Stimulated activated CD4-positive, alpha-beta T cell treated with anti-CD3 and anti-CD28 coated beads, Interleukin-2, amount 100 ng/mL, for 4 hours (primary cell): ENCODE data around the gene DUOXA1.

Source experiments
- DNase-seq: peaks from one replicate; pipeline ENCODE4 v3.0.0-alpha.2; 2020; ENCODE audit warnings: low read depth

DUOXA1 gene

DNA sequence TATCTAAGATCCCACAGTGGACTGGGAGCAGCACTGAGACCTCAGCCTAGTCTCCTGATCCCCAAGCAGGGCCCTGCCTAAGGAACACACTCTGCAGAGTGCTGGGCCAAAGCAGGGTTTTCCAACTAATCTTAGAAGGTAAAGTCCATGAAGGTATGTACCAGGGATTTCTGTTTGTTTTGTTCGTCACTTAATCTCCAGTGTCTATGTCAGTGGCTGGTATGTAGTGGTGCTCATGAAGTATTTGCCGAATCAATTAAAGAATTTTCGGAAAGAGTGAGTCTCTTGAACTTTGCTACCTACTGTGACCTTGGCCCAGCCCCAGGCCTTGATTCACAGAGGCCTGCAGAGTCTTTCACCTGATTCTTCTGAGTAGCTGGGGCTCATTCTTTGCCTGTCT is 1.8 kb upstream of the DUOXA1 start:
- DNase-seq, result no peak

DNA sequence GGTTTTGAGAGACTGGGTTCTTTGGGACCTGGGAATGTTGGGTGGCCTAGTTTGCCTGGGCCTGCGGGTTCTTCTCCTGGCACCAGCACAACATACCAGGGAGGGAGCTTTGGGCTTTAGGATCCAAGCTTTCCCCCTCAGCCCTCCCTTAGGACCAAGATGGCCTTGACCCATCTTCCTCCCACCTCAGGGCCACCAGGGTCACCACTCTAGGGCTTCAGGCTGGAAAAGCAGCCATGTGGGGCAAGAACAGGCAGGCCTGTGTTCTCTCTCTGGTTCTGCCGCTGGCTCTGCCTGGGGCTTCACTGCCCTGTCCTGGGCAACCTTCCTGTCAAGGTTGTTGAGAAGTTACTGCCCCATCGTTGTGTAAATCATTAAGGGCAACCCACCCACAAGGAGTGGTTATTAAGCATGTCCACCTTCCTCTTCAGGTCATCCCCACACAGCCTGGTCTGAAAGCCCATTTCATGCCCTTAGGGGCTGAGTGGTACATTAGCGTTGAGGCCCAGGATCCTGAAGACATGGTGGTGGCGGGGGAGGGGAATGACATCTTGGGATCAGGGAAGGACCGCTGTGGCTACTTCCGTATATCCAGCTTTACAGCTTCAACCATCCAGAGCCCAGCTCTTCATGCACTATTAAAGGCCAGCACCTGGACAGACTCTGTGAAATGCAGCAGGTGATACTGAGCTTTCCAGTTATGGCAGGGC is 767 bp upstream of the DUOXA1 start:
- no peak for DNase-seq

DNA sequence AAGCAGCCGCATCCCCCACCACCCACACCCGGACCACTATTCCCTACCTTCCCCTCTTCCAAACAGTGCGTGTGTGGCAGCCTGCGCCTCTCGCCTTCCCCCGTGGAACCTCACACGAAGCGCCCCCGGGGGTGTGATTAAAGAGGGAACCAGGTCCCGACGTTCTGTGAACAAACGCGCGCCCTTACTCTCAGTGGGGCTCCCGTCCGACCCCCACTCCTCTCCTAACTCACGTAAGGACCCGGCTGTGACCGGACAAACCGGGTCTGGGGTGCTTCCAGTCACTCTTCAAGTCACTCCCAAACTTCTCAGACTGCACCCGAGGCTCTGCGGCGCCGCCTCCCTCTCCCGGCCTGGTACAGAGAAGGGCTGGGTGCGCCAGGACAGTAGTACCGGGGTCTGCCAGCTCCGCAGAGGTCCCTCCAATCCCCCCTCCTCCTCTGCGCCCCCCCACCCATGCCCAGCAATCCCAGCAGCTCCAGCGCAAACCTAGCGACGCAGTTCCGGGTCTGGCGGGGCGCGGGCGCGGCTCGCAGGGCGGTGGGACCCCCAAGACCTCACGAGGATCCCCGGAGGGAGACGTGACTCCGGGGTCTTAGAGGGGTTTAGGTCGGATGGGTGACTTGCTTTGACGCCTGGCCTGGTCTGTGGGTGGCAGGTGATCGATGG is 574 bp downstream of the DUOXA1 start:
- DNase-seq, result no peak

DNA sequence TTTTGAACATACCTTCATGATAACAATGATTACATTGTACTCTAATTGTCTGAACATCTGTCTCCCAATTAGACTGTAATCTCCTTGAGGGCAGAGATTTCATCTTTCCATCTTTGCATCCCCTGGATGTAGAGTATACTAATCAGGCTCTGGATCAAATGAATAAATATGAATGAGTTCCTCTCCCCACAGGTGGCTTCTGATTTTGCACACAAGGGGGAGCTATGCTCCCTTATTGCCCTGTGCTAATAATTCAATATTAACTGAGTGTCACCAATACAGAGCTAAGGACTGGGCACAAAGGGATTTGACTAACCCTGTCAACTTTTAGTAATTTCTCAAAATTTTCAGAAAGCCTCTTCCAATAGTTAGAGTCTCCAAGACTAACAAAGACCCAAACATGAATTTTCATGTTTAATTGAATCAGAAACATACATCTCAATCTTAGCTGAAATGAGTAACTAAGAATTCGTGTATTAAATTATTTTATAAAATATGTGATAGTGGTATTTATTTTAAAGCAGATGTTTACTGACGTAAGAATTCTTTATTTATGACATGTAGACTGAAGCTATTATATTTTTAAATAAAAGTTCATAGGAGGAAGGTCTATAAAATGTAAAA is 3.0 kb downstream of the DUOXA1 start:
- DNase-seq, result peak; percentile 33

DNA sequence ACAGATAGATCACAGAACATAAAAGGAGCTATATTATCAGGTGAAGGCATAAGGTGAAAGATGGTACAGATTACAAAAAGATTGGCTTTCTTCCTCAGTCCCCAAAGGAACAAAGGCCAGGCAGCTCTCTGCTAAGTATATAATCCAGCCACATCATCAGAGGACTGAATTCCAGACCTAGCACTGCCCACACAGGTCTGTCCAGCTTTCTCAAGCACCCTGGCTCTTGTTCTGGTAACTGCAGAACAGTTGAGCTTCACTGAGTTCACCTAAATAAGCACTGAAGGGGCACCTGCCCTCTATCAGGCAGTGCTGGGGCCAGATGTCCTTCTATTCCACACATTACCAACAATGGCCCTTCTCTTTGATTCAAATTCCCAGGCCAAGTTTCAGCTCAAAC is 6.3 kb downstream of the DUOXA1 start:
- DNase-seq, result no peak

DNA sequence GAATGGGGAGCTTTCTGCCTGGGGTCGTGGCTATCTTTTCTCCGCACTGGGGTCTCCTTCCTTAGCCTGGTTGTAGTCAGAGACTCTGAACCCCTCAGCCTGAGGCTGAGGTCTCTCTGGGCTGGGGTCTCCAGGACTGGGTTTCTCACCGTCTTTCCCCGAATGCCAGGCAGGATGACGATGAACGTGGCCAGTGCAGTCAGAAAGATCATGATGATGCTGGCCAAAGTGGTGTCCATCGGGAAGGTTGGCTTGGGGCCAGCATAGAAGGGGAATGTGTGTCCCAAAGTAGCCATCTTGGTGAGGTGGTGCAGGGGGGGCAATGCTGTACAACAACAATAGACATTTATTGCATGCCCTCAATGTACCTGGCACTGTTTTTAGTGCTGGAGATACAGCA is 7.0 kb downstream of the DUOXA1 start:
- no peak for DNase-seq

DNA sequence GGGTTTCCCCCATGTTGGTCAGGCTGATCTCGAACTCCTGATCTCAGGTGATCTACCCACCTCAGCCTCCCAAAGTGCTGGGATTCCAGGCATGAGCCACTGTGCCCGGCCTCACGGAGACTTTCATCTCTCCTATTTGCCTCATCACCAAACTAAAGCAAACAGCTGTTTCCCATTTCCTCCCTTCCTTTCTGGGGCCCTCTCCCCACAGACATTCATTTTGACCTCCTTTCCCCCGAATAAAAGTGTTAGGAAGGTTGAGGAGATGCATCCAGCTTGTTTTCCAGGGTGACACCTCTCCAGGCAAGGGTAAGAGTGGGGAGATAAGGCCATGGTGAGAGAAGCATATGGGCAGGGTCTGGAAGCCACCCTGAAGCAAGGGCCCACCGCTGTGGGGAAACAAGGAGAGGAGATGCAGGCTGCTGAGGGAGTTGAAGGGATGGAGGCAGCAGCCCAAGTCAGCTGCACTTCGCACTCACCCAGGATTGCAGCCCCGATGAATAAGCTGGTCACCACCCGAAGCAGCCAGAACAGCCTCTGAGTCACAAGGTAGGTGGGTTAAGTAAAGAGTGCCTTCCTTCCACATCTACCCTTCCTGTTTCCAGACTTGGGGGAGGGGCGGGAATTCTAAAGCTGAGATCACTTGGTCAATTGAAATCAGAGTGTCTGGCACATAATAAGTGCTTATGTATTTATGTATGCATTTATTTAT is 7.8 kb downstream of the DUOXA1 start:
- no peak for DNase-seq

DNA sequence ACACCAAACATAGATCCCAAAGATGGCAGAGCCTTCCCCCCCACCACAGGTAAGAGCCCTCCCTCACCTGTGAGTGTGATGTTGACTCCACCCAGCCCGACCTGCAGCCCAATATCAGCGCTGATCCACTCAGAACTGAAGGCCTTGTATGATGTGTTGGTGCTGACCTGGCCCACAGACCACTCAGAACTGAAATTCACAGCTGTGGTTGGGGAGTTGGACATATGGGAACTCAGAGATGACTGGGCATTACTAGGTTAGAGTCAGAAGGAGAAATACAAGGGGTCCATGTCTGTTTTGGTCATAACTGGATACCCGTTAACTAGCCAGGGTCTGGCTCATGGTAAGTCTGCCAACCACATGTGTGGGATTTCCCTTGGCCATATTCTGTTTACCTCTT is 8.7 kb downstream of the DUOXA1 start:
- no peak for DNase-seq

DNA sequence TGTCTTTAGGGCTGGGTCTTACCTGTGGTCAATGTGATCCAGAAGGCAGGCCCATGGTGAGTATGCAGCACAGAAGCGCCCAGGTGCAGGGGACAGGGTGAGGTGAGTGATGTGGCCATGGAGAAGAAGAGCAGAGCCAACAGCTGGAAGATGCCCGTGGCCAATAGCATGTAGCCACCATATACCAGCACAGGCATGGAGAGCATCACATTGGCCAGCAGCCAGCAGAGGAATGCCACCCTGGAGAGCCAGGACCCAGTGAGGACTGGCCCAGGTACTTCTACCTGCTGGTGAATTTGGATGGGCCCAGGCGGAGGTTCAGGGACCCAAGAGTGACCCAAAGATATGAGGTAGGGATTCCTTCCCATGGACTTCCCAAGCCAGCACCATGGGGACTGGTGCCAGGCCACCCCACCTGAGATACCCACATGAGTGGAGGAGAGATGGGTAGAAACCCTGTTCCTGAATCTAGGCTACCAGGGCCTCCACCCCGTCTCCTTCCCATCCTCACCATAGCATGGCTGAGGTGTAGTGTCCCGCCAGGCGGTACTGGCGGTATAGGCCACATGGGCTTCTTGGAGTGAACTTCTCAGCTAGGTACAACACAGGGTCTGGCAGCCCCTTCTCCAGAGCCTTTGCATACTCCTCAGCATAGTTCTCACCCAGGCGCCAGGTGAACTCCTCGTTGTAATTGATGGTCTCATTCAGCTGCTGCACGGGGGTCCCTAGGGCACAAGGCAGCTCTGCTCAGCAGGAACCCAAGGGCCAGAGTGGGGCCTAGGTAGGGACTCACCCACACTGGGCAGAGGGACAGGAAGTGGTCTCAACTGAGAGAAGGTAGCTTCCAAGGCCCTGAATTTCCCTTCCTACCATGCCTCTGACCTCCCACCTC is 9.4 kb downstream of the DUOXA1 start:
- DNase-seq, result no peak

DNA sequence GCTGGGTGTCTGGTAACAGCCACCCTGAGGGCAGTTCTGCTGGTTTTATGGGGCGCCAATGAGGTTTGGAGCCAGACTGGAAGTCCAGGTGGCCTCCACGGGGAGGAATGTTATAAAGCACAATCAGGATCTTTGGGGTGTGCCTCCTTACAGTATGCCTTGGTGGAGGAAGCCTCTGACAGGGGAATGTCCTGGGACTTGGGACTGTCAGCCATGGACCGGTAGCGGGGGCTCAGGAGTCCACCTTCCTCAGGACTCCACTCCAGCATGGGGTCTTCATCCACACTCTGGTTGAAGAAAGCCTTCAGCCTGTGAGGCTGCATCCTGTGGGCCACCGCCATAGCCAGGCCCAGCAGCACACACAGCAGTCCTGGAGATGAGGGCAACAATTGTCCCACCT is 10.7 kb downstream of the DUOXA1 start:
- no peak for DNase-seq

DNA sequence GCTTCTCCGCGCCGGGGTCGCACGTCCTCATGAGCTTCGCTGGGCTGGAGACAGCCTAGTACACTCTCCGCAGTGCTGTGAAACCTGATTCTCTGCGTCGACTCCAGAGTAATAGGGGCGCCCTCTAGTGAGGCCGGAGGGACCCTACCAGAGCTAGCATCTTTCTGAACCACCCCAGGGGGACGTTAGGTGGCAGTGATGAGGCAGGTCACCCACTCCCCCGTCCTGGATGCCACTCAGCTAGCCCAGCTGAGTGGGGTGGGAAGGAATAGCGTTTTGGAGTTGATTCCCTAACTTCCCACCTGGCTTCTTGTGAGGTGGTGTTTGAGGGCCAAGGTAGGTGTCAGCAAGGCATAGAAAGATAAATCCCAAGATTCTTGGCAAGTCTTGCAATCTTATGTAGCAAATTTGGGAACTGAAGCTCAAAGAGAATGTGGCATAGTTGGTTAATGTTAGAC is 11.5 kb downstream of the DUOXA1 start:
- DNase-seq, result peak; percentile 82

DNA sequence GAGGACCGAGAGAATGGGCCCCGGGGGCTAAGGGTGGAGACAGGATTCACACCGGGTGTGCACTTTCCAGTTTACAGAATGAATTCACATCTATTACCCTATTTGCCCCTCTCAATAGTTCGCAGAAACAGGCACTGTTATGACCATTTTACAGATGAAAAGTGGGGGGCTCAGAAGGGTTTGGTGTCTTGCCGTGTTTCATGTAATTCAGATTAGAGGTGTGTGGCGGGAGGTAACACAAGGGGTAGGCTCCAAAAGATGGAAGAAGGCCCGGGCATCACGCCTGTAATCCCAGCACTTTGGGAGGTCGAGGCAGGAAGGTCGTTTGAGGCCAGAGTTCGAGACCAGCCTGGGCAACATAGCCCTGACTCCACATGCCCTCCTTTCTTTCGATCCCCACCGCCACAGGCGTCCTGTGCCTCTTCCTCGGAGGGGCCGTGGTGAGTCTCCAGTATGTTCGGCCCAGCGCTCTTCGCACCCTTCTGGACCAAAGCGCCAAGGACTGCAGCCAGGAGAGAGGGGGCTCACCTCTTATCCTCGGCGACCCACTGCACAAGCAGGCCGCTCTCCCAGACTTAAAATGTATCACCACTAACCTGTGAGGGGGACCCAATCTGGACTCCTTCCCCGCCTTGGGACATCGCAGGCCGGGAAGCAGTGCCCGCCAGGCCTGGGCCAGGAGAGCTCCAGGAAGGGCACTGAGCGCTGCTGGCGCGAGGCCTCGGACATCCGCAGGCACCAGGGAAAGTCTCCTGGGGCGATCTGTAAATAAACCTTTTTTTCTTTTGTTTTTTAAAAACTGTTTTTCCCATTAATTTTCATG is 12.2 kb downstream of the DUOXA1 start:
- DNase-seq, result no peak

DNA sequence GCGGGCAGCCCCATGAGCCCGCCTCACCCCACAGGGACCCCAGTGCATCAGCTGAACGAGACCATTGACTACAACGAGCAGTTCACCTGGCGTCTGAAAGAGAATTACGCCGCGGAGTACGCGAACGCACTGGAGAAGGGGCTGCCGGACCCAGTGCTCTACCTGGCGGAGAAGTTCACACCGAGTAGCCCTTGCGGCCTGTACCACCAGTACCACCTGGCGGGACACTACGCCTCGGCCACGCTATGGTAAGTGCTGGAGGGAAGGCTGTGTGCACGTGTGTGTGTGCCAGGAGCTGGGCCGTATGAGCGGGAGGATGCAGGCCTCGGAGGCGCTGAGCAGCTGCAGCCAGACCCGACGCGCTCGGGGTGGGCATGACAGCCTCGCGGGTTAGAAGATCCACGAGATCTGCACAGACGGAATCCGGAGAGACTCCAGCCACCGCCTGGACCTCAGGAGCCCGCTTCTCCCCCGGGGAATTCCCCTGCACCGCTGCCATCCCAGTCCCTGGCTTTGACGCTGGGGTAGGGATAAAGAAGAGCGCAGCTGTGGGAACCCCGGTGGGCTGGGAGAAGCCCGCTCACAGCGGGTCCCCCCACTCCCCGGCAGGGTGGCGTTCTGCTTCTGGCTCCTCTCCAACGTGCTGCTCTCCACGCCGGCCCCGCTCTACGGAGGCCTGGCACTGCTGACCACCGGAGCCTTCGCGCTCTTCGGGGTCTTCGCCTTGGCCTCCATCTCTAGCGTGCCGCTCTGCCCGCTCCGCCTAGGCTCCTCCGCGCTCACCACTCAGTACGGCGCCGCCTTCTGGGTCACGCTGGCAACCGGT is 13.0 kb downstream of the DUOXA1 start:
- DNase-seq, result no peak

DNA sequence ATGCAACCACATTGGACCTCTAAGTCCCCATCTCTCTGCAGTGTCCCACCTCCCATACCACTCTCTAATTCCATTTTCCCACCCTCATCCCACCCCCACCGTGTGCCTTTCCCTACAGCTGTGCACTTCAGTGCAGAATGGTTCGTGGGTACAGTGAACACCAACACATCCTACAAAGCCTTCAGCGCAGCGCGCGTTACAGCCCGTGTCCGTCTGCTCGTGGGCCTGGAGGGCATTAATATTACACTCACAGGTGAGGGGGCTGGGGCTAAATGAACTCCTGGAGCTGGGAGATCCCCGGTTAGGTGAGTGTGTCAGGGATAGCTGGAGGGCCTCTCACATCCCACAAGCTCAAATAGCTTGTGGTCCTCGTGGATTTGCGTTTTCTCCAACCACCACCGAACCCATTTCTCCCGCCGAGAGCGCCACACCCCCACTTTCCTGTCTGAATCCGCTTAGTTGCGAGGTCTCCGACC is 13.6 kb downstream of the DUOXA1 start:
- DNase-seq, result no peak

DNA sequence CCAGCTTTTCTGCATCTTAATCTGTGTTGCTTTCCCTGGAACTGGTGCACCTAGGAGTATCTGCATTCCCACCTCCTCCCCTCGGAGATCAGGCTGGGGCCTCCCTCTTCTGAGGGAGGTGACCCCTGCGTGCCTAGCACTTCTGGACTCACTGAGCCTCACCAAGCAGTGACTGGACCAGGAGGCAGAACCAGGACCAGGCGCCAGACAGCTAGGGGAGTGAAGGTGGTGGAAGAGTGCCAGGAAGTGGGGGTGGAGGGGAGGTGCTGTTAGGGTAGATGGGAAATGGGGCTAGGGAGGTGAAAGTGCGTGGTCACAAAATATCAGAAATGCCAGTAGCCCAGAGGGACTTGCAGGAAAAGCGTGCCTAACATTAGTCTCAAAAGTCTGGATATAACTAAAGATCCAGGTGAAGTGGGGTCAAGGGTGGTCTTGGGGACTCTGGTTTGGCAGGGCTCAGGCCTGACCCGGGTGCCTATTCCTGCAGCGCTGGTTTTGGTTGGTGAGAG is 14.3 kb downstream of the DUOXA1 start:
- no peak for DNase-seq

DNA sequence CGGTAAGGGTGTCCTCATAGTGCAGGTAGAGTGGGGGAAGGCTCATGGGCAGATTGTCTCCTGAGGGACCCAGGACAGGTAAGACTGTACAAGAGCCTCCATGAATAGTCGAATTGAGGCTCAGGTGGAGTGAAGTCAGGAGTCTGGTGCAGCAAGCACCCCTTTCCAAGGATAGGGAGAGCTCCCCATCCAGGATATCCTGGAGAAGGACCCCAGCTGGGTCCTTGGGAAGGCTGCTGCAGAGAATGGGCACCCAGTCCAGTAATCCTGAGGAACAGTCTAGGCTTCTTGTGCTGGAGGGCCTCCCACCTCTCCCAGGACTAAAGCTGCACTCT is 15.0 kb downstream of the DUOXA1 start:
- DNase-seq, result no peak

DNA sequence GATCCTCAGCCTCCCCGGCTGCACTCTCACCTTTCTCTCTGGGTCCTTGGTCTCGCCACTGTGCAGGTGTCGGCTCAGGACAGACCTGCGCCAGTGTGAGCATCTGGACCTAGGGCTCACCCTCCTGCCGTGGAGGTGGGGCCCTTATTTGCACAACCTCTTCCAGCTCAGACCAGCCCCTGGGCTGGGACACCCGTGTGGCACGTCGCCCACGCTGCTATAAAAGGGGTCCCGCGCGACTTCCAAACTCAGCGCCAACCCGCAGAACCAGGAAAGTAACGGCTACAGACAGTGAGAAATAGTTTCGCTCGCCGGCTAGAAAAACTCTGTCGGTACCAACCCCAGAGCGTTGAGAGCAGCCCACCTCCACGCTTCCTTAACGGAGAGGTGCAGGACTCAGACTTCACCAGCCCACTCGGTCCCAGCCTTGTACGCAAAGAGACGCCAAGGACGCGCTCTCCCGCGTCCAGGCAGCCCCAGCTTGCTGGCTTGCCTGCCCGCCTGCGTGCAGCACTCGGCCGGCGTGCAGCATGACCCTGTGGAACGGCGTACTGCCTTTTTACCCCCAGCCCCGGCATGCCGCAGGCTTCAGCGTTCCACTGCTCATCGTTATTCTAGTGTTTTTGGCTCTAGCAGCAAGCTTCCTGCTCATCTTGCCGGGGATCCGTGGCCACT is 15.5 kb downstream of the DUOXA1 start, which contains the start of the genes DUOX2 and DUOXA2:
TSS of gene DUOX2 (minus strand) at position 97 of the 675 bp plus-strand sequence. CDS start 761 bp downstream, outside the sequence.
TSS of gene DUOXA2 (plus strand) at position 251 of the 675 bp plus-strand sequence. CDS start at position 531, 280 bp downstream.
- DNase-seq, result no peak

DNA sequence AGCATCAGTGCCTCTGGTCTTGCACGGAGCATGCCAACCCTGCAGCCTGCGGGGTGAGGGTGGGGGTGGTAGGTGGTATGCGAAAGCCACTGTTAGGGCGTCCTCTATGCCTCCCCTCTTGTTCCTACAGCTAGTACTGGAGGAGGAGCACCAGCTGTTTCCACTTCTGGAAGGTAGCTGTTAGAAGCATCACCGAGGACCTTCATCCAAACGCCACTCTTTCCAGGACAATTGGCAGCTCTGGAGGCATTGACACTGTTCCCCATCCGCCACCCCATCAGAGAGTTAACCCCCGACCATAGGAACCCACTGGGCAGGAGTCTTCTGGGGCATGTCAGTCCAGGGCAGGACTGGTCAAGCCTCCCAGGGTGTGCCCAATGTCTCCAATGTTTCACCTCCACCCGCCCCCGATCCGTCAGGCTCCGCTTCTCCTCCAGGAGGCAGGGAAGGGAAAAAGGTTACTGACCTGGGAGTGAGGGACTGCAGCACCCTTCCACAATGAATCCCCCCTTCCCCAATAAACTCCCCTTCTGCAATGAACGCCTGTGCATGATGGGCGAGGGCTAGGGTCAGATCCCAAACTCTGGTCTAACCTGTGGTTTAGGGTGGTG is 16.2 kb downstream of the DUOXA1 start:
- DNase-seq, result no peak
